GM12878 (cell line): Measurements from ENCODE around the gene WEE2. TPM values are rescaled to one million over a fixed set of nuclear protein-coding genes. Genes with fewer than 3 reads are reported as not detected.

Experiments used
- ATAC-seq: fragments of 200-7000 bp; cut with Tn5 transposase; 3 replicates; pipeline ENCODE4 v1.9.1; 2020; ENCODE audit warnings: mild to moderate bottlenecking, moderate library complexity
- BruUV-seq: library from RNA; stranded (reverse); fragments of 400-500 nt; replicated peaks from 2 replicates; lab custom pipeline; 2021; lab: Mats Ljungman, UMichigan
- CTCF ChIA-PET: fragments of 300-600 bp; sonication (Branson Sonifier 250); formaldehyde crosslinking; extraction: SDS; loops from one replicate; lab custom pipeline; 2021; ENCODE audit warnings: inconsistent platforms; lab: Yijun Ruan, JAX
- POLR2A ChIA-PET: fragments of 350-600 bp; formaldehyde crosslinking; extraction: SDS; loops from one replicate; lab custom pipeline; 2021; ENCODE audit warnings: inconsistent platforms; lab: Charles Lee
- RAD21 ChIA-PET: fragments of 300-600 bp; sonication (Branson Sonifier 250); formaldehyde crosslinking; loops from one replicate; lab custom pipeline; 2023; ENCODE audit warnings: antibody characterized with exemption; ENCODE audit not compliant: unreplicated experiment; lab: Charles Lee
- SMC1A ChIA-PET: fragments of 300-600 bp; sonication (Branson Sonifier 250); formaldehyde crosslinking; loops from one replicate; lab custom pipeline; 2023; ENCODE audit not compliant: unreplicated experiment, uncharacterized antibody; lab: Charles Lee
- DNase-seq: peaks from one replicate; pipeline ENCODE4 v3.0.0-alpha.2; 2011; ENCODE audit warnings: low read depth, low spot score
- FAIRE-seq: peaks from 3 replicates; lab custom pipeline; 2011; peaks lifted over from hg19 to GRCh38; lab: Jason Lieb, UNC
- H2AFZ ChIP-seq: 2 replicates; pipeline ENCODE4 v1.6.0; 2011; ENCODE audit warnings: low read depth, low read length, control low read depth; ENCODE audit not compliant: control insufficient read depth
- H3K27ac ChIP-seq: 2 replicates; pipeline ENCODE4 v1.5.1; 2011; ENCODE audit warnings: control low read depth; ENCODE audit not compliant: control insufficient read depth, insufficient read depth
- H3K27me3 ChIP-seq, 2 experiments: replicated peaks in 1 of 2; 2 replicates each; pipeline versions ENCODE4 v1.6.0 to v1.6.1; 2011; ENCODE audit warnings: low read length in 1 of 2; ENCODE audit not compliant: control insufficient read depth in 2 of 2, insufficient read depth in 2 of 2
- H3K36me3 ChIP-seq, 2 experiments: 2 replicates each; pipeline ENCODE4 v1.5.1; 2011; ENCODE audit warnings: low read length in 1 of 2; ENCODE audit not compliant: control insufficient read depth in 2 of 2, insufficient read depth in 2 of 2
- H3K4me1 ChIP-seq: 2 replicates; pipeline ENCODE4 v1.6.1; 2011; ENCODE audit warnings: mild to moderate bottlenecking, low read length, moderate library complexity, mixed read lengths; ENCODE audit not compliant: control insufficient read depth, insufficient read depth
- H3K4me2 ChIP-seq: 2 replicates; pipeline ENCODE4 v1.6.0; 2011; ENCODE audit warnings: control low read depth; ENCODE audit not compliant: control insufficient read depth, insufficient read depth
- H3K4me3 ChIP-seq: fragments of 200-600 bp; sonication (generic); 2 replicates; pipeline ENCODE4 v1.5.1; 2016
- H3K79me2 ChIP-seq: 2 replicates; pipeline ENCODE4 v1.6.0; 2011; ENCODE audit warnings: low read length; ENCODE audit not compliant: control insufficient read depth, insufficient read depth
- H3K9ac ChIP-seq: 2 replicates; pipeline ENCODE4 v1.8.0; 2011; ENCODE audit warnings: low read length, control low read depth, mixed read lengths; ENCODE audit not compliant: control insufficient read depth, insufficient read depth
- H3K9me3 ChIP-seq: replicated peaks from 3 replicates; pipeline ENCODE4 v1.5.1; 2011; ENCODE audit warnings: mild to moderate bottlenecking, low read length; ENCODE audit not compliant: control insufficient read depth, insufficient read depth
- H4K20me1 ChIP-seq: 2 replicates; pipeline ENCODE4 v1.6.0; 2011; ENCODE audit not compliant: control insufficient read depth, insufficient read depth
- DPF2 ChIP-seq: fragments of 450-650 bp; IDR thresholded peaks from 2 replicates; pipeline ENCODE4 v1.6.1; 2017; ENCODE audit warnings: mild to moderate bottlenecking
- EZH2 ChIP-seq: IDR thresholded peaks from 2 replicates; pipeline ENCODE4 v1.6.1; 2012; ENCODE audit warnings: low read depth, mild to moderate bottlenecking, control low read depth, inconsistent platforms, low read length, borderline replicate concordance; ENCODE audit not compliant: control insufficient read depth
- FOXK2 ChIP-seq: fragments of 450-650 bp; IDR thresholded peaks from 2 replicates; pipeline ENCODE4 v1.6.1; 2017; ENCODE audit warnings: mild to moderate bottlenecking, moderate library complexity
- HDAC6 ChIP-seq: fragments of 200-600 bp; sonication (generic); IDR thresholded peaks from one replicate; pipeline ENCODE4 v1.8.0; 2017; ENCODE audit warnings: antibody characterized with exemption; ENCODE audit not compliant: unreplicated experiment
- IRF4 ChIP-seq: IDR thresholded peaks from 2 replicates; pipeline ENCODE4 v1.6.1; 2011; ENCODE audit warnings: low read depth, low read length
- MTA2 ChIP-seq: fragments of 450-650 bp; IDR thresholded peaks from 2 replicates; pipeline ENCODE4 v1.6.1; 2016; ENCODE audit warnings: low read depth, mild to moderate bottlenecking, moderate library complexity
- MTA3 ChIP-seq: IDR thresholded peaks from 2 replicates; pipeline ENCODE4 v1.6.1; 2012; ENCODE audit warnings: low read length, inconsistent platforms, borderline replicate concordance
- NBN ChIP-seq: fragments of 450-650 bp; IDR thresholded peaks from 2 replicates; pipeline ENCODE4 v1.6.1; 2016
- NFXL1 ChIP-seq: fragments of 450-650 bp; IDR thresholded peaks from 2 replicates; pipeline ENCODE4 v1.6.1; 2017; ENCODE audit warnings: antibody characterized with exemption, mild to moderate bottlenecking, borderline replicate concordance
- SIX5 ChIP-seq: IDR thresholded peaks from 2 replicates; pipeline ENCODE4 v1.6.1; 2011; ENCODE audit warnings: mild to moderate bottlenecking, low read depth, low read length, moderate library complexity; ENCODE audit not compliant: severe bottlenecking
- SREBF1 ChIP-seq: IDR thresholded peaks from 2 replicates; pipeline ENCODE4 v1.6.1; 2012; ENCODE audit warnings: mild to moderate bottlenecking, low read length
- SUPT20H ChIP-seq: IDR thresholded peaks from 2 replicates; pipeline ENCODE4 v1.6.1; 2011; ENCODE audit warnings: low read depth, mild to moderate bottlenecking, low read length, moderate library complexity, borderline replicate concordance; ENCODE audit not compliant: control insufficient read depth
- ZBTB11 ChIP-seq: fragments of 450-650 bp; formaldehyde crosslinking; IDR thresholded peaks from 2 replicates; pipeline ENCODE4 v1.5.0; 2022; ENCODE audit warnings: mild to moderate bottlenecking, missing genetic modification characterization
- WGBS: methylation state at CpG from one replicate; pipeline ENCODE4 v1.1.6; 2016; ENCODE audit warnings: low lambda C conversion rate; ENCODE audit not compliant: insufficient replicate concordance, insufficient coverage; ENCODE audit errors: missing lambda C conversion rate; 5-methylcytosine and 5-hydroxymethylcytosine counted together
- in situ Hi-C: fragments of 300-500 bp; cut with MboI; formaldehyde crosslinking; loops from 9 replicates; pipeline ENCODE4 v1.14.3; 2018; ENCODE audit warnings: mixed read lengths
- intact Hi-C: fragments of 100-400 bp; cut with micrococcal nuclease; formaldehyde crosslinking; loops from one replicate; pipeline ENCODE4 v1.14.2; 2022; ENCODE audit not compliant: unreplicated experiment
- polyA plus RNA-seq, 11 experiments: library from polyadenylated mRNA; depleted of rRNA in 4 of 11; unstranded in 6 of 11; stranded (reverse) in 5 of 11; fragments of >200 nt; fragmentation: Nextera tagmentation in 4 of 11; fragmentation: Illumina TruSeq in 1 of 11; extraction: Ambion mirVana in 4 of 11; extraction: Trizol in 1 of 11; gene quantifications; 1 replicate in 1 of 11; 2 replicates in 10 of 11; pipeline versions ENCODE4 v1.2.1 to v1.2.3, GENCODE V29; 2011 to 2016; ENCODE audit warnings: inconsistent platforms in 2 of 11, missing spikeins in 2 of 11, low read depth in 1 of 11
- total RNA-seq, 4 experiments: library from RNA; depleted of rRNA in 3 of 4; stranded (reverse); fragments of >200 nt in 3 of 4; fragmentation: Illumina TruSeq in 1 of 4; extraction: Trizol in 1 of 4; gene quantifications; 2 replicates each; pipeline versions ENCODE4 v1.2.1 to v1.2.3, GENCODE V29; 2013 to 2021
- TF ChIP-seq, protein P1 (sequence below): fragments of 450-650 bp; IDR thresholded peaks from 2 replicates; pipeline ENCODE4 v1.6.1; 2016; ENCODE audit warnings: mild to moderate bottlenecking, moderate library complexity, borderline replicate concordance
- TF ChIP-seq, protein P2 (sequence below): IDR thresholded peaks from 2 replicates; pipeline ENCODE4 v1.6.1; 2011; ENCODE audit warnings: borderline replicate concordance, low read depth, mild to moderate bottlenecking, moderate library complexity, mixed read lengths, low read length; ENCODE audit not compliant: insufficient read depth; ENCODE audit errors: extremely low read length

The WEE2 gene
- total and polyA plus RNA-seq, 10 of the 15 experiments (the other 5 are each of a cell fraction or from before 2014, with no cell fraction given): 0.02 to 0.03 (median 0.03) TPM; not detected in 7

- TF ChIP-seq, protein P1, sequence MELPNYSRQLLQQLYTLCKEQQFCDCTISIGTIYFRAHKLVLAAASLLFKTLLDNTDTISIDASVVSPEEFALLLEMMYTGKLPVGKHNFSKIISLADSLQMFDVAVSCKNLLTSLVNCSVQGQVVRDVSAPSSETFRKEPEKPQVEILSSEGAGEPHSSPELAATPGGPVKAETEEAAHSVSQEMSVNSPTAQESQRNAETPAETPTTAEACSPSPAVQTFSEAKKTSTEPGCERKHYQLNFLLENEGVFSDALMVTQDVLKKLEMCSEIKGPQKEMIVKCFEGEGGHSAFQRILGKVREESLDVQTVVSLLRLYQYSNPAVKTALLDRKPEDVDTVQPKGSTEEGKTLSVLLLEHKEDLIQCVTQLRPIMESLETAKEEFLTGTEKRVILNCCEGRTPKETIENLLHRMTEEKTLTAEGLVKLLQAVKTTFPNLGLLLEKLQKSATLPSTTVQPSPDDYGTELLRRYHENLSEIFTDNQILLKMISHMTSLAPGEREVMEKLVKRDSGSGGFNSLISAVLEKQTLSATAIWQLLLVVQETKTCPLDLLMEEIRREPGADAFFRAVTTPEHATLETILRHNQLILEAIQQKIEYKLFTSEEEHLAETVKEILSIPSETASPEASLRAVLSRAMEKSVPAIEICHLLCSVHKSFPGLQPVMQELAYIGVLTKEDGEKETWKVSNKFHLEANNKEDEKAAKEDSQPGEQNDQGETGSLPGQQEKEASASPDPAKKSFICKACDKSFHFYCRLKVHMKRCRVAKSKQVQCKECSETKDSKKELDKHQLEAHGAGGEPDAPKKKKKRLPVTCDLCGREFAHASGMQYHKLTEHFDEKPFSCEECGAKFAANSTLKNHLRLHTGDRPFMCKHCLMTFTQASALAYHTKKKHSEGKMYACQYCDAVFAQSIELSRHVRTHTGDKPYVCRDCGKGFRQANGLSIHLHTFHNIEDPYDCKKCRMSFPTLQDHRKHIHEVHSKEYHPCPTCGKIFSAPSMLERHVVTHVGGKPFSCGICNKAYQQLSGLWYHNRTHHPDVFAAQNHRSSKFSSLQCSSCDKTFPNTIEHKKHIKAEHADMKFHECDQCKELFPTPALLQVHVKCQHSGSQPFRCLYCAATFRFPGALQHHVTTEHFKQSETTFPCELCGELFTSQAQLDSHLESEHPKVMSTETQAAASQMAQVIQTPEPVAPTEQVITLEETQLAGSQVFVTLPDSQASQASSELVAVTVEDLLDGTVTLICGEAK: no peak
- TF ChIP-seq, all 136 proteins: peak for 0
Measured at GRCh38 chr7:141659501-141659900, 48.7 kb upstream of the WEE2 start (continued).

- Histone ChIP-seq H3K4me3 (no peak overlapping the region), H4K20me1 (no peaks in the 10 kb centered on the region), H3K9me3 (no peaks in the 10 kb centered on the region), H3K9ac (no peak overlapping the region), H3K79me2 (no peaks in the 10 kb centered on the region), H3K4me2 (no peak overlapping the region), H3K36me3 (peaks cover 13 to 23% of the 10 kb centered on the region in 2 experiments), H3K27ac (no peak overlapping the region), H2AFZ (no peak overlapping the region), H3K27me3 (no peaks in the 10 kb centered on the region), H3K4me1 (peaks cover 6% of the 10 kb centered on the region)
- FAIRE-seq: no peak
- intact Hi-C loops: no loop called here
- in situ Hi-C loops: no loop called here
- DNase-seq: no peak
- SMC1A ChIA-PET: interaction anchor here (1.0 to 1.3 kb wide), 2 partner anchors 10 to 48 kb away, joined by 3 read pairs; partner anchors contain the start of gene WEE2
- no TSS peak for BruUV-seq
- ATAC-seq: no peak
- CTCF ChIA-PET: interaction anchor here (0.9 to 1.5 kb wide), 2 partner anchors 10 to 16 kb away, joined by 3 to 6 read pairs; no protein-coding TSS in a partner anchor
- POLR2A ChIA-PET: interaction anchor here (1.8 kb wide), 1 partner anchor 21 kb away, joined by 4 read pairs; no protein-coding TSS in a partner anchor
- RAD21 ChIA-PET: interaction anchor here (0.7 kb wide), 1 partner anchor 41 kb away, joined by 4 read pairs; the partner anchor contains the start of gene DENND11
- 50% methylated on average over 4 of the region's 4 CpGs for WGBS
- TF ChIP-seq NFXL1 (no peak), ZBTB11 (CRISPR knock-in tag) (no peak), NBN (no peak), EZH2 (no peak), SREBF1 (no peak), IRF4 (no peak), MTA2 (no peak), DPF2 (no peak), HDAC6 (no peak), SIX5 (no peak), MTA3 (no peak), SUPT20H (no peak), FOXK2 (no peak)
- TF ChIP-seq, protein P2, sequence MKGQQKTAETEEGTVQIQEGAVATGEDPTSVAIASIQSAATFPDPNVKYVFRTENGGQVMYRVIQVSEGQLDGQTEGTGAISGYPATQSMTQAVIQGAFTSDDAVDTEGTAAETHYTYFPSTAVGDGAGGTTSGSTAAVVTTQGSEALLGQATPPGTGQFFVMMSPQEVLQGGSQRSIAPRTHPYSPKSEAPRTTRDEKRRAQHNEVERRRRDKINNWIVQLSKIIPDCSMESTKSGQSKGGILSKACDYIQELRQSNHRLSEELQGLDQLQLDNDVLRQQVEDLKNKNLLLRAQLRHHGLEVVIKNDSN: no peak
Measured at GRCh38 chr7:141660259-141660658, 47.9 kb upstream of the WEE2 start.
